SKM-1 treated with dmso at 0.1 percent for 144 hours (cell line): ENCODE results near the gene KCNMA1.

Experiments used
- DNase-seq: peaks from one replicate; lab custom pipeline; 2025; ENCODE audit not compliant: unreplicated experiment; lab: John Stamatoyannopoulos, UW

KCNMA1 gene

DNA sequence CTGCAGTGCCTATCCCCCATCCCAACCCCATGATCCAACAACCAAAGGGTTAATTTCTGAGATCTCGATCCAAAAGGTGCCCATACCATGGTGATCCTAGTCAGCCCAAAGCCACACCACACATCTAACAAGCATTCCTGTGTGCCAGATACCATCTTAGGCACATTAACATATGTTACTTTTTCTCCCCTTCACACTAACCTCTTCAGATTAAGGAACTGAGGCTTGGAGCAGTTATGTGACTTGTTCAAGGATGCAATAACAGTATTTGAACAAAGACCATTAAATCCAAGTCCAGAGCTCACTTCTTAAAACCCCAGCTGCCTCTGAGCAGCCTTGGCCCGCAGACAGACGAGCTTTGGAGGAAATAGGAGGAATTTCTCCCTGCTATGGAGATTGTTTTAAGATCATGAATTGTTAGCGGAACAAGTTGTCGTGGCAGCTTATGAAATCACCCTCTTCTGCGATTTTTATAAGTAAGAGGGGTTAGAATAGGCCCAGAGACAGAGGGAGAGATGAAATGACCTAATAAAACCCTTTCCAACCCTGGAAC is 327.2 kb downstream of the KCNMA1 start:
- DNase-seq = no peak

DNA sequence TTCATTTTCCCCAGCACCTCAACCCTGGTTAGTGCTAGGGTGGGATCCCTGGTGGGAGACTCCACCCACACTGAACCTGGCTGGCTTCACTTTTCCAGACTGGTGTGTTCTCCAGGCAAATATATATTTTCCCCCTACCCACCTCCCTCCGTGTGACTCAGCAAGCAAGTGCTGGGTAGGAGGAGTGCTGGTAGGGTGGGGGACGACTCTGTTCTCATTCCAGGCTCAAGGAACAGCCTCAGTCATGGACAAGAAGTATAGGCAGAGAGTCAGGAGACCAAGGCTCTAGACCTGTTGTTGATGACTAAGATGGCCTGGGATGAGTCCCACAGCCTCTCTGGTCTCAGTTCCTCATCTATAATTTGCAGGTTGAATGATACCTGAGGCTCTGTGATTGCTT is 328.1 kb downstream of the KCNMA1 start:
- no peak for DNase-seq

DNA sequence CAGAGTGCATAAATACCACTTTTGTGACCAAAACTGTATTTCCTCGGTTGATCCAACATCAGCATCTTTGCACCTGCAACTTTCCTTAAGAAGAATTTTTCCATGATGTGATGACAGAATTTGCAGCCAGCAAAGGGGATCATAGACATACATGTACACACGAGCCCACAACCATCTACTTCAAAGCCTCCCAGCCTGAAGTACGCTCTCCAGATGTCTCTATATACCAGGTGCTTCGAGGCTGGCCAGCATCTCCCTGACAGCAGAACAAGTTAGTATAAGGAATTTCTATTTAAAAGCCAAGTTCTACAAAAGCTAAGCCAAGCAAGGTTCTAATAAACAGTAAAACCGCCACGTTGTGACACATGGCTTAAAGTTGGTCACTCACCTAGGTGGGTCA is 328.5 kb downstream of the KCNMA1 start:
- DNase-seq = no peak

DNA sequence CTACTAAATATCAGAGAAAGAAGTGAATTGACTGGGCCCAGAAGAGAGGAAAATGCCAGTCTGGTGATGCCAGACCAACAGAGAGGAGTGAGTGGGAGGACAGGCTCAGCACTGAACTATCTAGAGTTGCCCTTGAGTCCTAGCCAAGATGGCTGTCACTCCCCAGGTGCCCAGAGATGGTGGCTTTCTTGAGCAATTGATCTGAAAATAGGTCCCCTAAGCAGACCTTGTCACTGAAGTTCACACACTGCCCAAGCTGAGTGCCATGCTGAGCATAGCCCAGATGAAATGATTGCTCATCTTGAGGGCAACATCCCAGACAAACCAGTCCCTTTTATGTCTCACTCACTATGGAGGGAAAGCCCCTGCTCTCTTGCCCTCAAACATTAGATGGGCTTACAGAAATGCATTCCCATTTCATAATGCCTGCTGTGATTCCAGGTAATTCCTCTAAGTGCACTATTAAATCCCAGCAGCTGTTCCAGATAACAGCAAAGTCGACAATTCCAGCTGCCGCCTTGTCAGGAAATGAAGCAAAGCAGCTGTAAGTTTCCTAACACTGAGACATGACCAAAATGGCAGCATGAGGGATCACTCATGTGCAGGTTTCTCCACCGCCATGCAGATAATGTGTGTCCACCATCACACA is 329.4 kb downstream of the KCNMA1 start:
- no peak for DNase-seq

DNA sequence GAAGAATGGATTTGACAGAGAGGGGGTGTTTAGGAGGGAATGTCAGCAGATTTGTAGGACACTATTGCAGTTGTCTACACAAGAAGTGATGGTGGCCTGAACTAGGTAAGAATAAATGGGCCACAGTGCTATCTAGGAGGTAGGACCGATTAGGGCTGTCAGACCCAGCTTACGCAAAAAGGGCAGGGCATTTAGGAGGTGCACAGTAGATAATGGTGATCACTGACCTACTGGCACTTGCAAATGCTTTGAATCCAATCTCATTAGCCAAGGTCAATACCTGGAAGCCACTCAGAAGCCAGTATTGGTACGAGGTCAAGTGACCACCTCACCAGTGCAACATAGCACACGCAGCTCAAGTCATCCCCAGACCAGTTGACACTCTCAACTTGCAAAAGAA is 330.9 kb downstream of the KCNMA1 start:
- DNase-seq = no peak

DNA sequence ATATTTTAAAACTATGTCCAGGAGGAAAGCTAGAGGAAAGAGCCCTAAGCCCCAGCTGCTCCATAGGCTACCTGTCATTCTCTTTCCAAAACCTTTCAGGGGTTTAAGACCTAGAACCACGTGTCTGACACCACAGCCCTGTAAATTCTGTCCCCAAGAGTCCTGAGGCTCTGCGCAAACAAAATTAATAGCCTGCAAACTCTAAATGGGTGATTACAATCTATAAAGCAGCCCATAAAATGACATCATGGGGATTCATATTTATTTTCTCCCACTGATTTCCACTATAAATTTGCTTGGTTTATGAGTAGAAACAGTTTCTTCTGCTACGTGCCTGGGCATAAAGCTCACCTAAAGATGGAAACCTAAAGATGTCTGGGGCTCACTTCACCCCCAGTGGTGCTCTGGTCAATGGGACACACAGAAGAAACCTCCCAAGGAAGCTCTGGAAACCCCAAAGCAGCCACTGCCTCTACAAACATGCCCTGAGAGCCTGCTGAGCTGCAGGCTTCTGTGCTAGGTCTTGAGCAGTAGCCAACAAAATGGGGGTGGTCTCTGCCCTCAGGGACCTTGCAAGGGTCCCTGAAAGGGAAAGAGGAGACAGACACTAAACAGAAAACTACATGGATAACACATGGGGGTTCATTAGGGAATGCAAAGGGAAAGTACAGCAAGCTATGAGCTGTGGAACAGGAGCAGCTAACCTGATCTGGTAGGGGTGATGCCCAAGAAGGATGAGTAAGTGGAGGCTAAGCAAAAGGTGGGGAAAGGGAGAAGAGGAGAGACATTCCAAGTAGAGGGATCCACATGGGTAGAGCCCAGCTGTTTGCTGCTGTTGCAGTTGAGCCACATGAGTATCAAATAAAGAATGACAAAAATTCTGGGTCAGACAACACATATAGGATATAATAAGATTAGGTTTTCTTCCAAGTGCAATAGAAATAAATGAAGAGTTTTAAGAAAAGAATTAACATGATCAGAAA is 331.7 kb downstream of the KCNMA1 start:
- DNase-seq = no peak

DNA sequence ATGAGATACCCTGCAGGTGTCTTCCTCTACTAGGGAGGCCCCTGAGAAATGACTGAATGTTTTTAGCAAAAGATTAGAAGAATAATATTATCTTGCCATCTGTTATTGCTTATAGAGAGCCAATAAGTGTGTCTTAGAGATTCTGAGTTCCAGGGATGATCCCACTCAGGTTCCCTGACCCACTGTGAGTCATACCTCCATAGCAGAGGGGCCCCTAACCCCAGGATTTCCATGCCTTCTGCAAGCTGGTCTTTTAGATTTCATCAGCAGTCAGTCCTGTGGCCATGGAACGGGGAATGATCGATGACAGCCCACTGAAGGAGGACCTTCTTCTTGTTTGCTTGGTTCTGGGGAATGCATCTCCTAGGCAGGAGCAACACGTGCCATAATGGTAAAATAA is 333.4 kb downstream of the KCNMA1 start:
- DNase-seq = no peak

DNA sequence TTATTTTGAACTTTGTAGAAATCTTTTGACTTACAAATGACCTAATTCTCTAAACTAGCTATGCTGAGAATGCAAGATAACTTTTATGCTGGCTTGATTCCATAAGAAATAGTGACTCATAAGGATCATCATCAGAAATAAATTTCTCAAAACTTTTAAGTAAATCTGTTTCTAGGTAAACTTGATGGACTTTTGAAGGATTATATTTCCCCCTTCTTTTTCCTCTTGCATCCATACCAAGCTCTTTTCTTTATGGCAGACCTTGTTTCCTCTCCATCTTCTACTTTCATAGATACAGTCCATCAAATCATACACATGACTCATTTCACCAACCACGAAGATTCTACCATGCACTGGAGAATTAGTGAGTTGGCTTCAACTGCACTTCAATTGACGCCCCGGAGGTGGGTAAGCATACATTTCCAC is 336.3 kb downstream of the KCNMA1 start:
- no peak for DNase-seq

DNA sequence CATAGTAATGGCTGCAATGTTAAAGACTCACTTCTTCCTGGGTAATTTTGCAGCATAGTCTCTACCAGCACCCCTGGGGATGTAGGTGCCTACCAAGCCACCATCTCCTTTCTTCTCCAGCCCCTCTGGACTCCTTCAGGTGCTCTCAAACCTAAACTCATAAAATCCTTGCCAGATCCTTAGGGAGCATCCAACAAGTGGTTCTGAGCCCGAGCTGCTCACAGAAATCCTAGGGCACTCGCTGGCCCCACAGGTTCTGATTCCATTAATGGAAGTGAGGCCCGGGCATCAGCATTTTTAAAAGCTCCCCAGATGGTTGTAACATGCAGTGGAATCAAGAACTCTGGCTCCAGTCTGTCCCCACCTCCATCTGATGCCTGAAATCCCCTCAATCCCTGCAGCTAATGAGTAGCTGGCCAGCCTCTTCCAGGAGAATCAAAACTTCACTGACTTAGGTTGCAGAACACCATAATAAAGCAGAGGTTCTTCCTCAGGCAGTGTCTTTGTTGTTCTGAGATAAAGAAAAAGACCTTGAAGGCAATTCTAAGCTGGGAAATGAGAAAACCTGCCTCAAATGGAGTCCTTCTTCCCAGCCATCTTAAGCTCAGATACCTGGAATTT is 336.8 kb downstream of the KCNMA1 start:
- DNase-seq = no peak

- no peak for DNase-seq
Observed at GRCh38 chr10:77299320-77299719, 338.3 kb downstream of the KCNMA1 start.

- DNase-seq = no peak
Observed at GRCh38 chr10:77297393-77297739, 340.2 kb downstream of the KCNMA1 start.

DNA sequence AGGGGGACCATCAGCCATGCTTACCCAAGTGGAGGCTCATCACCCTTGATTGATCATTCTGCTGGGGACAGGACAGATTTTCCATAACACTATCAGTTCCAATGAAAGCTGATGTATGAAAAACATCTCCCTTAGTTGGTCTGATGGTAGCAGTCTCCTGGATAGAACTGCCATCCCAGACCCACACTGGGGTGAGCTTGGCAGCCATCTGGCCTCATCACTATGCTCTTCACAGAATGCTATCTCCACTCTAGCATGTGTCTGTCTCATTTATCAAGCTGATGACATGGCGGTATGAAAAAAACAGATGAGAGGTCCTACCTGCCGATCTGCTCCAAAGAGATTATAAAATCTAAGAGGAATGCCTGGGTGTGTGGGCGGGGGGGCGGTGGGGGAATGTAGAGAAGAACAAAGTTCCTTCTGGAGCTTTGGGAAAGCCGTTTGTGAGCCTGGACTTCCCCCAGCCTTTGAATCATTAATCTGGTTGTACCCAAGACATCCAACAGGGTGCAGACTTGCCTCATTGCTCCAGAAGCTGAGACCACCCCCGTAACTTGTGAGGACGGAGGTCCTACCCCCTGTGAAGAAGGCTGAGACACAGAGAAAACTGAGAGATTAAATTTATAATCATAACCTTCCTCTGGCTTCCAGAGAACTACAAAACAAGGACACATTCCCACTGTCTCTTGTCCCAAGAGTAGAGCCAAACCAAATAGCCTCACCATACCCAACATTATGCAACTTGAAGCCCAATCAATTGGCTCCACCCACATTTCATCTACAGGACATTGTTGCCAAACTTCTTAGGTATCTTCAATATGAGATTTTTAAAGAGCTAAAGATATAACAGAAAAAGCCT is 340.8 kb downstream of the KCNMA1 start:
- DNase-seq = no peak

GRCh38 chr10:77293773-77294172 is 343.8 kb downstream of the KCNMA1 start:
- no peak for DNase-seq

DNA sequence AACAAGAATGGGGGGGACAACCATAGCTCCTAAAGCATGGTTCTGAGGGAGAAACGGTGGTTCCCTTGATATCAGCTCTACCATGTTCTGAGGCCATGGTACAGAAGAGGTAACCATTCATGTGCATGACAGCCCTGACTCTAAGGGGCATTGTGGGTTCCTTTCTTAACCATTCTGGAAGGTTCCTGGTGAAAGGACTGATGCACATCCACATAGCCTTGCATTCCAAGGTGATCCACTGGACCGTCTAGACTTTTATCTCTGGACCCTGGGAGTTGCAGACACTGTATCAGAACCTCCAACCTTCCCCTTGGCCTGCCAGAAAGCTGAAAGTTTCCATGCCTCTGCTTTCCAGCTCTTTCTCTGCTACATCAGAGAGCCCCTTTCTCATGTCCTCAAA is 344.3 kb downstream of the KCNMA1 start:
- no peak for DNase-seq

DNA sequence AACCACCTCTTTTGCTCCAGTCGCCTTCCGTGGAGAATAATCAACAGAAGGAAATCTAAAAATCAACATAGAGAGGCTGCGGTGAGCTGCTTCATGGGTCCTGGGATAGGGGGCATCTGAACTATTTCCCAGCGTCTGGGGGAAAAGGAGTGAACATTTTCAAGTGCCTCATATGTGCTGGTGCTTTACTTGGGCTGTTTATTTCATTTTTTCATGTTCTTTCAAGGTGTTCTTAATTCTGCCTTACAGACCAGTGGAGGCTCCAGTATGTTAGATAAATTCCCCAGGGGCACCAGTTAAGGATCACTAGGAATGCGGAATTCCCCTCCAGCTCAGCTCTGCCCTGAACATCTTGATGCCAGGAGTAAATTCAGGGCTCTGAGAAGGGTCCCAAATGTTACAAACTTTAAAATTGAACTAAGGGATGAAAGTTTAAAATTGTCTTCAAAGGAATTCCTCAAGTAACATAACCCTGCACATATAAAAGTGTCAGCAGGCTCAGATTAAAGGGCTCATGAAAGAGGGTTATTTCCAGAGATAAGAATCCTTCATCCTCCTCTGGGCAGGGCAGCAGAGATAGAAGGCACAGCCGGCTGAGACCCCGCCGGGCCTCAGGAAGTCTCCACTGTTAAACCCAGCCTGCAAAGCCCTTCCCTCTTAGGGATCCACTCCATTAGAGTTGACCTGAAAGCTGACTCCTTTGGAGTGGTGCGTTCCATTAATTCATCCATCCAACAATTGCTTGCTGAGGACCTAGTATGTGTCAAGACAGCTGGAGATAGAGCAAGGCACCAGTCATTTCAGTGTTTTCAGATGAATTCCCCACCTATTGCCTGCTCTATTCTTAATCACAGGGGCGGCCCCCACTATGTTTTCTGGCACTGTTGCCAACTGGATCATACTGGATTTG is 345.8 kb downstream of the KCNMA1 start:
- no peak for DNase-seq

DNA sequence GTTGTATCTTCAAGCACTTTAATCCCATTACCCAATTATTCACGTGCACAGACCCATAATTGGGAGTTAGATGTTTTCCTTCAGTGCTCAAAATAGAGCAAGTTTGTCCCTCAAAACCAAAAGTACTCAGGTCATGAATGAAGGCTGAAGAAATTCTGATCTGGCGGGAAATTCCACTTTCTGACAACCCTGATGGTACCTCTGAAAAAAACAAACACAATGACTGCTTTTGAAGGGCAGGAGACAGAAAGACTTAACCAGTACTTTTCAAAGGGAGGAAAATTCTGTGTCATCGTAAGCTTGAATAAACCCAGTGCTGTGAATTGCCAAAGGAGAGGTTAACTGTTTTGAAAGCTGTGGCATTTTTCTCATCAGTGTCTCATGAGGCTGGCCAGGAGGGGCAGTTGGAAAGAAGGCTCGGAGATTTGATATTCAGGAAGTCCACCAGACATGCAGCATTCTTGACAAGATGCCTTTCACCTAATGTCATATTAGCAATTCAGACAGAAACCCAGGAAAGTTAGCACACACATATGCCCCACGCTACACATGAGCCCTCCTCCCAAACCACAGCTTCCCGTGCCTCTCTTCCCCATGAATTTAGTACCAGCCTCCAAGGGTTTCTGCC is 347.0 kb downstream of the KCNMA1 start:
- DNase-seq = no peak

DNA sequence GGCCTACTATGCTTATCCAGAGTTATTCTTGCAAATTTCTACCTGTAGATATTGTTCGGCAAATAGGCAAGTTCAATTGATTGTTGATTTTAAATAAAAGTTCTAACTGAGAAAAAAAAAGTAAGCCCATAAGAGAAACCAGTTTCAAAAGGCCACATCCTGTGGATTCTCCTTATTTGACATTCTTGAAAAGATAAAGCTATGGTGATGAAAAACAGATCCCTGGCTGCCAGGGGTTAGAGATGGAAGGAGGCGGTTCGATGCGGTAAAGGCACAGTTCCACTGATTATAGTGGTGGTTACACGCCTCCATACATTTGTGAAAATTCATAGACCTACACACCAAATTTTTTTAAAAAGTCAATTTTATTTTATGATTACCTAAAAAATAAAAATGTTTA is 347.8 kb downstream of the KCNMA1 start:
- no peak for DNase-seq

GRCh38 chr10:77289027-77289501 is 348.5 kb downstream of the KCNMA1 start:
- no peak for DNase-seq

DNA sequence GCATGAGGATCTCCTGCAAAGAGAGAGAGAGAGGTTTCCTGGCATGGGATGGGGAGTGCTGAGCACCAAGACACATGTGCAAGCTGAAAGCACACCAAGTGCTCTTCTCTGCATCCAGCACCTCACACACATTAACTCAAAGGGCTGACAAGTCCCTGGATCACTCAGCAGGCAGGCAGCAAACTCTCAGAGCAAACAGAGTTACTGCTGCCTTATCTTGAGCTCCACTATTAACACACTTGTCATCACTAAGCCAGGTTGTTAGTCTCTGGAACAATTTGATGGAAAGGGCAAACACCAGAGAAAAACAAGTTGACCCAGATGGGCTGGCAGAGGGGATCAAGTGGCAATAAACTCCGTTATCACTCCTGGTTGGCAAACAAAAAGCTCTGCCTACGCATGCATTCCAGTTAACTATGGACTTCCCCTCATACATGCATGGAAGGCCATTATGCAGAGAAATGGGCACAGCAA is 349.9 kb downstream of the KCNMA1 start:
- no peak for DNase-seq
